ENCODE results near the gene KRTAP9-8. TPM values are rescaled to one million over a fixed set of nuclear protein-coding genes. Genes with fewer than 3 reads are reported as not detected.
"Not testable (repeated sequence)": the region's sequence is repeated elsewhere in the genome, so short reads cannot be mapped to it uniquely, and the experiment has no call there.

The KRTAP9-8 gene
- total and polyA plus RNA-seq, 2 donors (not counting 1 experiment from before 2014, with no cell fraction given): not detected

DNA sequence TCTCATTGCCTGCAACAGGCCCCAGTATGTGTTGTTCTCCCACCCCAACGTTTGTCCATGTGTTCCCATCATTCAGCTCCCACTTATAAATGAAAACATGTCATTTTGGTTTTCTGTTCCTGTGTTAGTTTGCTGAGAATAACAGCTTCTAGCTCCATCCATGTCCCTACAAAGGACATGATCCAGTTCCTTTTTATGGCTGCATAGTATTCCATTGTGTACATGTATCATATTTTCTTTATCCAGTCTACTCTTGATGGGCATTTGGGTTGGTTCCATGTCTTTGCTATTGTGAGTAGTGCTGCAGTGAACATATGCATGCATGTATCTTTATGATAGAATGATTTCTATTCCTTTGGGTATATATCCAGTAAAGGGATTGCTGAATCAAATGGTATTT lies 22.1 kb upstream of the KRTAP9-8 start:
- no peaks in the 10 kb centered on the region for H3K79me2 ChIP-seq (ENCODE audit: control insufficient read depth, insufficient read depth, low read length)
- no peak overlapping the region for H2AFZ ChIP-seq (ENCODE audit: low read length)

DNA sequence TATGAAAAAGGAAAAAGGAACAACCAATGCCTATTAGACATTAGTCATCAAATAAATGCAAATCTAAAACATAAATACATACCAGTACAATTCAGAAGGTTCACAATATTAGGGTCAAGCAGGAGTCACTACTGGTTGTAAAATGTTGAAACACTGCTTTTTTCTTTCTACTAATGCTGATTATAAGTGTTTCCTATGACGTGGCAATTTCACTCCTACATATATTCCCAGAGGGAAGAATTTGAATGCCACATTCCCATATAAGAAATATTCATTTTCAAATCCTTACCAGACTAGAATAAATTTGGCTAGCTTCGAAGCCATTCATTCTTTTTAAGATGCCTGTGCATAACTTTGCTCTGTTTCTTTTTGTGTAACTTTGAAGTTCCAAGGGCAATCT lies 14.0 kb upstream of the KRTAP9-8 start:
- Histone ChIP-seq H2AFZ (ENCODE audit: low read length) (no peak overlapping the region), H3K4me3 (replicated peaks in 1 of 4; ENCODE audit: control extremely low read depth in 1 of 4, insufficient read depth in 1 of 4, low read depth in 3 of 4, low read length in 4 of 4) (no peak overlapping the region), H3K9ac (ENCODE audit: insufficient read depth, low read length) (no peak overlapping the region), H3K27ac (ENCODE audit: insufficient read depth, low read length) (no peak overlapping the region), H3K36me3 (ENCODE audit: control insufficient read depth, insufficient read depth, low read length) (no peaks in the 10 kb centered on the region), H3K79me2 (ENCODE audit: control insufficient read depth, insufficient read depth, low read length) (no peaks in the 10 kb centered on the region), H3K27me3 (ENCODE audit: control insufficient read depth, insufficient read depth, low read length) (no peaks in the 10 kb centered on the region), H3K9me3 (ENCODE audit: control insufficient read depth, insufficient read depth, low read depth, low read length) (no peaks in the 10 kb centered on the region), H3K4me1 (ENCODE audit: control insufficient read depth, extremely low read depth, insufficient read depth, low read length) (no peaks in the 10 kb centered on the region), H4K20me1 (ENCODE audit: control insufficient read depth, extremely low read depth, insufficient read depth, low read length) (no peaks in the 10 kb centered on the region), H3K4me2 (ENCODE audit: extremely low read depth, insufficient read depth, low read length) (no peak overlapping the region)
- no peak for DNase-seq (ENCODE audit: low read depth in 2 of 2)
- TF ChIP-seq, protein P1, sequence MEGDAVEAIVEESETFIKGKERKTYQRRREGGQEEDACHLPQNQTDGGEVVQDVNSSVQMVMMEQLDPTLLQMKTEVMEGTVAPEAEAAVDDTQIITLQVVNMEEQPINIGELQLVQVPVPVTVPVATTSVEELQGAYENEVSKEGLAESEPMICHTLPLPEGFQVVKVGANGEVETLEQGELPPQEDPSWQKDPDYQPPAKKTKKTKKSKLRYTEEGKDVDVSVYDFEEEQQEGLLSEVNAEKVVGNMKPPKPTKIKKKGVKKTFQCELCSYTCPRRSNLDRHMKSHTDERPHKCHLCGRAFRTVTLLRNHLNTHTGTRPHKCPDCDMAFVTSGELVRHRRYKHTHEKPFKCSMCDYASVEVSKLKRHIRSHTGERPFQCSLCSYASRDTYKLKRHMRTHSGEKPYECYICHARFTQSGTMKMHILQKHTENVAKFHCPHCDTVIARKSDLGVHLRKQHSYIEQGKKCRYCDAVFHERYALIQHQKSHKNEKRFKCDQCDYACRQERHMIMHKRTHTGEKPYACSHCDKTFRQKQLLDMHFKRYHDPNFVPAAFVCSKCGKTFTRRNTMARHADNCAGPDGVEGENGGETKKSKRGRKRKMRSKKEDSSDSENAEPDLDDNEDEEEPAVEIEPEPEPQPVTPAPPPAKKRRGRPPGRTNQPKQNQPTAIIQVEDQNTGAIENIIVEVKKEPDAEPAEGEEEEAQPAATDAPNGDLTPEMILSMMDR (conservative IDR thresholded peaks at IDR 0.05 in 1 of 2, IDR thresholded peaks at IDR 0.05 in 1 of 2; ENCODE audit: low read depth in 1 of 2, low read length in 2 of 2): no peak
- TF ChIP-seq EZH2 (IDR thresholded peaks at IDR 0.05; ENCODE audit: low read length, missing control alignments): no peak

More for the DNA sequence above, 22.1 kb upstream of the KRTAP9-8 start:
- H3K4me1 ChIP-seq (ENCODE audit: control insufficient read depth, extremely low read depth, insufficient read depth, low read length): no peaks in the 10 kb centered on the region
- no peaks in the 10 kb centered on the region for H3K9me3 ChIP-seq (ENCODE audit: control insufficient read depth, insufficient read depth, low read depth, low read length)
- H3K4me3 ChIP-seq (replicated peaks in 1 of 4; ENCODE audit: control extremely low read depth in 1 of 4, insufficient read depth in 1 of 4, low read depth in 3 of 4, low read length in 4 of 4): no peak overlapping the region
- no peaks in the 10 kb centered on the region for H4K20me1 ChIP-seq (ENCODE audit: control insufficient read depth, extremely low read depth, insufficient read depth, low read length)
- no peak overlapping the region for H3K9ac ChIP-seq (ENCODE audit: insufficient read depth, low read length)
- TF ChIP-seq, protein P1 (conservative IDR thresholded peaks at IDR 0.05 in 1 of 2, IDR thresholded peaks at IDR 0.05 in 1 of 2; ENCODE audit: low read depth in 1 of 2, low read length in 2 of 2): no peak
- DNase-seq (ENCODE audit: low read depth in 2 of 2): no peak
- H3K4me2 ChIP-seq (ENCODE audit: extremely low read depth, insufficient read depth, low read length): no peak overlapping the region
- H3K27me3 ChIP-seq (ENCODE audit: control insufficient read depth, insufficient read depth, low read length): no peaks in the 10 kb centered on the region
- no peak overlapping the region for H3K27ac ChIP-seq (ENCODE audit: insufficient read depth, low read length)
- no peaks in the 10 kb centered on the region for H3K36me3 ChIP-seq (ENCODE audit: control insufficient read depth, insufficient read depth, low read length)

DNA sequence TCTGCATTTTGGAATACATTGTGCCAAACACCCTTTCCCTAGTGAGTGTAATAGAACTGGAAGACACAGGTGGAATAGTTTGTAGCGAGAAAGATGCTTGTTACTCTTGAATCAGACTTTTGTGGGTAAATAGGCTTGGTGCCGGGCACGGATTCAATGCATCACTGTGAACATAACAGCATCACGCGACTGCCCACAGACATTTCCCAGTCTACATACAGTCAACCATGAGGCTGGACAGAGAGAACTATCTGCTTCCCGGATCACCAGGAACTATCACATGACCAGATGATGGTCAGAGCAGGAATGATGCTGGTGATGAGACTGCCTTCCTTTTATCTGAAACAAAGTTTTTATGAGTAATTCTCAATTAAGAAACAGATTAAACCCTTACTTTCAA lies 11.7 kb upstream of the KRTAP9-8 start:
- no peak for DNase-seq (ENCODE audit: low read depth in 2 of 2)
- Histone ChIP-seq H3K4me2 (ENCODE audit: extremely low read depth, insufficient read depth, low read length) (no peak overlapping the region), H3K9ac (ENCODE audit: insufficient read depth, low read length) (no peak overlapping the region), H3K36me3 (ENCODE audit: control insufficient read depth, insufficient read depth, low read length) (no peaks in the 10 kb centered on the region), H4K20me1 (ENCODE audit: control insufficient read depth, extremely low read depth, insufficient read depth, low read length) (no peaks in the 10 kb centered on the region), H3K27me3 (ENCODE audit: control insufficient read depth, insufficient read depth, low read length) (no peaks in the 10 kb centered on the region), H2AFZ (ENCODE audit: low read length) (no peak overlapping the region), H3K79me2 (ENCODE audit: control insufficient read depth, insufficient read depth, low read length) (no peaks in the 10 kb centered on the region), H3K4me3 (replicated peaks in 1 of 4; ENCODE audit: control extremely low read depth in 1 of 4, insufficient read depth in 1 of 4, low read depth in 3 of 4, low read length in 4 of 4) (no peak overlapping the region), H3K27ac (ENCODE audit: insufficient read depth, low read length) (no peak overlapping the region), H3K4me1 (ENCODE audit: control insufficient read depth, extremely low read depth, insufficient read depth, low read length) (no peaks in the 10 kb centered on the region), H3K9me3 (ENCODE audit: control insufficient read depth, insufficient read depth, low read depth, low read length) (no peaks in the 10 kb centered on the region)
- TF ChIP-seq, protein P1 (conservative IDR thresholded peaks at IDR 0.05 in 1 of 2, IDR thresholded peaks at IDR 0.05 in 1 of 2; ENCODE audit: low read depth in 1 of 2, low read length in 2 of 2): no peak
- no peak for TF ChIP-seq EZH2 (IDR thresholded peaks at IDR 0.05; ENCODE audit: low read length, missing control alignments)

DNA sequence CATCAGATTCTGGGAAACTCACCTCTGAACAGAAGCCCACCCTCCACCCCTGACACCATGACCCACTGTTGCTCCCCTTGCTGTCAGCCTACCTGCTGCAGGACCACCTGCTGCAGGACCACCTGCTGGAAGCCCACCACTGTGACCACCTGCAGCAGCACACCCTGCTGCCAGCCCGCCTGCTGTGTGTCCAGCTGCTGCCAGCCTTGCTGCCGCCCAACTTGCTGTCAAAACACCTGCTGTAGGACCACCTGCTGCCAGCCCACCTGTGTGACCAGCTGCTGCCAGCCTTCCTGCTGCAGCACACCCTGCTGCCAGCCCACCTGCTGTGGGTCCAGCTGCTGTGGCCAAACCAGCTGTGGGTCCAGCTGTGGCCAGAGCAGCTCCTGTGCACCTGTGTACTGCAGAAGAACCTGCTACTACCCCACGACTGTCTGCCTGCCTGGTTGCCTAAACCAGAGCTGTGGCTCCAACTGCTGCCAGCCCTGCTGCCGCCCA lies 11.2 kb upstream of the KRTAP9-8 start, which contains the start of gene KRTAP9-2:
TSS of gene KRTAP9-2 (plus strand) at position 51 of the 498 bp plus-strand sequence. CDS start at position 58, 7 bp downstream.
- H3K27ac ChIP-seq (ENCODE audit: insufficient read depth, low read length); H3K79me2 ChIP-seq (ENCODE audit: control insufficient read depth, insufficient read depth, low read length); DNase-seq (ENCODE audit: low read depth in 2 of 2); H3K4me2 ChIP-seq (ENCODE audit: extremely low read depth, insufficient read depth, low read length); H2AFZ ChIP-seq (ENCODE audit: low read length); H4K20me1 ChIP-seq (ENCODE audit: control insufficient read depth, extremely low read depth, insufficient read depth, low read length); H3K4me1 ChIP-seq (ENCODE audit: control insufficient read depth, extremely low read depth, insufficient read depth, low read length); H3K4me3 ChIP-seq (replicated peaks in 1 of 4; ENCODE audit: control extremely low read depth in 1 of 4, insufficient read depth in 1 of 4, low read depth in 3 of 4, low read length in 4 of 4); H3K9ac ChIP-seq (ENCODE audit: insufficient read depth, low read length); H3K27me3 ChIP-seq (ENCODE audit: control insufficient read depth, insufficient read depth, low read length); H3K9me3 ChIP-seq (ENCODE audit: control insufficient read depth, insufficient read depth, low read depth, low read length); H3K36me3 ChIP-seq (ENCODE audit: control insufficient read depth, insufficient read depth, low read length): not testable (repeated sequence)

All from fibroblast of lung (primary cell).